OCI-LY1 (cell line): ENCODE measurements around the gene CFAP77.

Experiments used
- H2AFZ ChIP-seq: fragments of 200-600 bp; sonication (generic), shearing (Covaris generic); 2 replicates; pipeline ENCODE4 v1.6.0; 2014; ENCODE audit warnings: antibody characterized with exemption, mild to moderate bottlenecking, low read length
- H3F3A ChIP-seq: fragments of 200-600 bp; sonication (generic), shearing (Covaris generic); 2 replicates; pipeline ENCODE4 v1.6.0; 2014; ENCODE audit warnings: mild to moderate bottlenecking, antibody characterized with exemption, low read length, moderate library complexity; ENCODE audit not compliant: insufficient read depth
- H3K27ac ChIP-seq: fragments of 200-600 bp; sonication (generic); 2 replicates; pipeline ENCODE4 v1.5.1; 2014; ENCODE audit warnings: low read length, mixed run types, mild to moderate bottlenecking, low read depth; ENCODE audit not compliant: poor library complexity, severe bottlenecking
- H3K27me3 ChIP-seq: fragments of 200-600 bp; sonication (generic); 2 replicates; pipeline ENCODE4 v1.6.0; 2014; ENCODE audit warnings: antibody characterized with exemption, mild to moderate bottlenecking, low read length, moderate library complexity; ENCODE audit not compliant: insufficient read depth
- H3K36me3 ChIP-seq: fragments of 200-600 bp; sonication (generic); 2 replicates; pipeline ENCODE4 v1.6.1; 2014; ENCODE audit warnings: mild to moderate bottlenecking, antibody characterized with exemption, low read length, moderate library complexity, mixed read lengths; ENCODE audit not compliant: insufficient read depth
- H3K4me1 ChIP-seq: fragments of 200-600 bp; sonication (generic); 2 replicates; pipeline ENCODE4 v1.5.1; 2014; ENCODE audit warnings: mild to moderate bottlenecking, low read length, moderate library complexity; ENCODE audit not compliant: insufficient read depth, severe bottlenecking
- H3K4me2 ChIP-seq: fragments of 200-600 bp; sonication (generic), shearing (Covaris generic); 2 replicates; pipeline ENCODE4 v1.6.1; 2014; ENCODE audit warnings: low read length
- H3K4me3 ChIP-seq: fragments of 200-600 bp; sonication (generic); 2 replicates; pipeline ENCODE4 v1.5.1; 2014; ENCODE audit warnings: low read length, low read depth, mild to moderate bottlenecking, mixed read lengths; ENCODE audit not compliant: poor library complexity, severe bottlenecking
- H3K79me2 ChIP-seq: fragments of 200-600 bp; shearing (Covaris generic); 2 replicates; pipeline ENCODE4 v1.6.1; 2016; ENCODE audit warnings: mixed run types, low read length, mixed read lengths; ENCODE audit not compliant: insufficient read depth
- H3K9ac ChIP-seq: fragments of 200-600 bp; sonication (generic), shearing (Covaris generic); 2 replicates; pipeline ENCODE4 v1.6.1; 2014; ENCODE audit warnings: mild to moderate bottlenecking, low read length, mixed read lengths
- H3K9me2 ChIP-seq: fragments of 200-600 bp; sonication (generic), shearing (Covaris generic); 2 replicates; pipeline ENCODE4 v1.6.1; 2014; ENCODE audit warnings: low read depth, mild to moderate bottlenecking, low read length, mixed read lengths
- H3K9me3 ChIP-seq: fragments of 200-600 bp; shearing (Covaris generic); 2 replicates; pipeline ENCODE4 v1.6.1; 2014; ENCODE audit warnings: low read length, mixed read lengths
- H4K20me1 ChIP-seq: fragments of 200-600 bp; sonication (generic), shearing (Covaris generic); 2 replicates; pipeline ENCODE4 v1.6.0; 2016; ENCODE audit warnings: mild to moderate bottlenecking, low read length; ENCODE audit not compliant: insufficient read depth
- EZH2 ChIP-seq: fragments of 200-600 bp; sonication (generic), shearing (Covaris generic); IDR thresholded peaks from 2 replicates; pipeline ENCODE4 v1.8.0; 2017; ENCODE audit warnings: borderline replicate concordance, mixed run types, mild to moderate bottlenecking, antibody characterized with exemption, low read length, moderate library complexity, mixed read lengths
- TF ChIP-seq, protein P1 (sequence below): fragments of 200-600 bp; sonication (generic), shearing (Covaris generic); IDR thresholded peaks from 2 replicates; pipeline ENCODE4 v1.5.1; 2017; ENCODE audit warnings: mild to moderate bottlenecking, antibody characterized with exemption, low read length, moderate library complexity, mixed read lengths

CFAP77 gene

DNA sequence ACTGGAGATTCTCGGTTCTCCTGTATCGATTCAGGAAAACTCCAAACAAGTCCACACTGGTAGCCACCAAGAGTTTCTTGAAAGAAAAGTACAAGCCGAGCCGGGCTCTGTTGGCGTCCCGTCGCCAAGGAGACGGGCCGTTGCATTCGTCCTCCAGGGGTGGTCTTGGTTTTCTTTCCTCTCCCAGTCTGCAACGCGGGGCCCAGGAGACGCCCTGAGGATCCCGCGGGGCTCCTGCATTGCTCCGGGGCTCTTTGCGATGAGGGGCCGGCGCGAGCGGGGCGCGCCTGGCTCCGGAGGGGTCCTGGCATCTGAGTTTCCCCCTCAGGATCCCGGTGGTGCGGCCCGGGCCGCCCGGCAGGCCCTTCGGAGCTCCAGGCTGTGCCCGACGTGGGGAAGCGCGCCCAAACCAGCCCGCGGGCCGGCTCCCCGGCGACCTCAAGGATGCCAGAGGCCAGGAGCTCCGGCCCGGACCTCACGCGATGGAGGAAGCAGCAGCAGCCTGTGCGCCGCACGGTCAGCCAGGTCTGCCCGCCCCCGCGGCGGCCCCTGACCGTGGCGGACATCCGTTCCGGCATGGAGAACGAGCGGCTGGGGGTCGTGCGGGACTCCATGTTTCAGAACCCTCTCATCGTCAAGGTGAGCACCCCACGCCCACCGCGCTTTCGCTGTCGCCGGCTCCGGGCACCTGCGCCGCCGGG is at the start of gene CFAP77:
Gene CFAP77, plus strand, starts transcription at position 384 of the 701 bp plus-strand sequence. Its CDS starts 61 bp downstream, at position 445.
- no peaks in the 10 kb centered on the region for H3K79me2 ChIP-seq
- no peaks in the 10 kb centered on the region for H3K36me3 ChIP-seq
- H3K27me3 ChIP-seq, result peaks cover 5% of the 10 kb centered on the region; the same call in 1 of the 2 replicates
- no peak within 1 kb of the TSS for H2AFZ ChIP-seq
- no peaks in the 10 kb centered on the region for H4K20me1 ChIP-seq
- H3K4me3 ChIP-seq, result peak within 1 kb of the TSS; percentile 47
- peak within 1 kb of the TSS; percentile 56 for H3K4me2 ChIP-seq
- no peak within 1 kb of the TSS for H3K27ac ChIP-seq
- no peaks in the 10 kb centered on the region for H3F3A ChIP-seq
- no peaks in the 10 kb centered on the region for H3K9me2 ChIP-seq
- no peak within 1 kb of the TSS; the same call in 1 of the 2 replicates for H3K9ac ChIP-seq
- TF ChIP-seq, protein P1, sequence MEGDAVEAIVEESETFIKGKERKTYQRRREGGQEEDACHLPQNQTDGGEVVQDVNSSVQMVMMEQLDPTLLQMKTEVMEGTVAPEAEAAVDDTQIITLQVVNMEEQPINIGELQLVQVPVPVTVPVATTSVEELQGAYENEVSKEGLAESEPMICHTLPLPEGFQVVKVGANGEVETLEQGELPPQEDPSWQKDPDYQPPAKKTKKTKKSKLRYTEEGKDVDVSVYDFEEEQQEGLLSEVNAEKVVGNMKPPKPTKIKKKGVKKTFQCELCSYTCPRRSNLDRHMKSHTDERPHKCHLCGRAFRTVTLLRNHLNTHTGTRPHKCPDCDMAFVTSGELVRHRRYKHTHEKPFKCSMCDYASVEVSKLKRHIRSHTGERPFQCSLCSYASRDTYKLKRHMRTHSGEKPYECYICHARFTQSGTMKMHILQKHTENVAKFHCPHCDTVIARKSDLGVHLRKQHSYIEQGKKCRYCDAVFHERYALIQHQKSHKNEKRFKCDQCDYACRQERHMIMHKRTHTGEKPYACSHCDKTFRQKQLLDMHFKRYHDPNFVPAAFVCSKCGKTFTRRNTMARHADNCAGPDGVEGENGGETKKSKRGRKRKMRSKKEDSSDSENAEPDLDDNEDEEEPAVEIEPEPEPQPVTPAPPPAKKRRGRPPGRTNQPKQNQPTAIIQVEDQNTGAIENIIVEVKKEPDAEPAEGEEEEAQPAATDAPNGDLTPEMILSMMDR, result no peak
- TF ChIP-seq EZH2, result no peak
- peaks cover 40% of the 10 kb centered on the region for H3K4me1 ChIP-seq
- H3K9me3 ChIP-seq, result no peaks in the 10 kb centered on the region

DNA sequence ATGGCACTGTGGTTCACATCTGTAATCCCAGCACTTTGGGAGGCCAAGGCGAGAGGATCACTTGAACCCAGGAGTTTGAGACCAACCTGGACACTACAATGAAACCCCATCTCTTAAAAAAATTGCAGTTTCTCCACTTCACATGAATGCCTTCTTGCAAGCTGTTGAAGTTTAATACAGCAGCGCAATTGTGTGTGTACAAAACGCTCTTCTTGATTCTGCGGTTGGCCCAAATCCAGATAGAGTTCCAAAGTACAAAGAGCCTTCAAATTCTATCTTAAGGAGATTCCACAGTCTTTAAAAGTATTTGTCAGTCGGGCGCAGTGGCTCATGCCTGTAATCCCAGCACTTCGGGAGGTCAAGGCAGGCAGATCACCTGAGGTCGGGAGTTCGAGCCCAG is 45.9 kb upstream of the CFAP77 start:
- Histone ChIP-seq H3K4me2 (no peak overlapping the region), H3K27ac (no peak overlapping the region), H3K36me3 (no peaks in the 10 kb centered on the region)

DNA sequence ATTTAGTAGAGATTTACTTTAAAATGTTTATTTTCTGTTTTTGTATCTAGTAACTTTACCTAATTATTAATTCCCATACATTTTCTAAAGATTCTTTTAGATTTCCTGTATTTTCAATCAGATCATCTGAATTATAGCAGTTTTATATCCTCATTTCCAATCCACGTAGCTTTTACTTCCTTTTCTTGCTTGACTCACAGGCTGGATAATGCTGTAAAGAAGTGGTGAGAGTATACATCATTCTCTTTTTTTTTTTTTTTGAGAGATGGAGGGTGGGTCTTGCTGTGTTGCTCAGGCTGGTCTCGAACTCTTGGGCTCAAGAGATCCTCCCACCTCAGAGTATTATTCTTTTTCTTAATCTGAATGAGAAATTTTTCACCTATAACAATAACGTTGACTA is 44.0 kb upstream of the CFAP77 start:
- Histone ChIP-seq H3K27ac (no peak overlapping the region), H2AFZ (0 out of 2 replicates have a peak overlapping the region, but pooled peaks have one; percentile 49), H3K9me2 (no peaks in the 10 kb centered on the region), H3F3A (no peaks in the 10 kb centered on the region), H3K9me3 (no peaks in the 10 kb centered on the region), H3K4me3 (no peak overlapping the region), H3K79me2 (no peaks in the 10 kb centered on the region), H3K4me1 (peaks cover 8% of the 10 kb centered on the region), H4K20me1 (no peaks in the 10 kb centered on the region), H3K36me3 (no peaks in the 10 kb centered on the region), H3K4me2 (no peak overlapping the region), H3K9ac (no peak overlapping the region), H3K27me3 (no peaks in the 10 kb centered on the region)
- TF ChIP-seq, protein P1, result no peak
- TF ChIP-seq EZH2, result no peak

More for the DNA sequence above, 45.9 kb upstream of the CFAP77 start:
- H3K4me1 ChIP-seq, result no peaks in the 10 kb centered on the region
- no peak overlapping the region for H3K4me3 ChIP-seq
- no peaks in the 10 kb centered on the region for H4K20me1 ChIP-seq
- no peaks in the 10 kb centered on the region for H3K27me3 ChIP-seq
- no peak for TF ChIP-seq EZH2
- TF ChIP-seq, protein P1, result no peak
- H3K79me2 ChIP-seq, result no peaks in the 10 kb centered on the region
- H2AFZ ChIP-seq, result no peak overlapping the region
- H3K9me2 ChIP-seq, result no peaks in the 10 kb centered on the region
- H3K9ac ChIP-seq, result no peak overlapping the region
- H3F3A ChIP-seq, result no peaks in the 10 kb centered on the region
- H3K9me3 ChIP-seq, result no peaks in the 10 kb centered on the region
